ENCODE results near the gene AMHR2. TPM values are rescaled to one million over a fixed set of nuclear protein-coding genes. Genes with fewer than 3 reads are reported as not detected.
"Not testable (repeated sequence)": the region's sequence is repeated elsewhere in the genome, so short reads cannot be mapped to it uniquely, and the experiment has no call there.

Gene AMHR2
- total RNA-seq, 3 donors from 2014 or later = 0.15 TPM; not detected in 2

DNA sequence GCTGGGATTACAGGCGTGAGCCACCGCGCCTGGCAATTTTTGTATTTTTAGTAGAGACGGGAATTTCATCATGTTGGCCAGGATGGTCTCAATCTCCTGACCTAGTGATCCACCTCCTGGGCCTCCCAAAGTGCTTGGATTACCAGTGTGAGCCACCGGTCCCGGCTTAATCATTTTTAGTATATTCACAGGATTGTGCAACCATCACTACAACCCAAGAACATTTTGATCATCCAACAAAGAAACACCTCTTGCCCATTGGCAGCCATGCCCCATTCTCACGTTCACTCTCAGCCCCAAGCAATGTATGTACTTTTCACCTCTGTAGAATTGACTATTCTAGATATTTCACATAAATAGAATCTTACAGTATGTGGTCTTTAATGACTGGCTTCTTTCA lies 23.8 kb upstream of the AMHR2 start:
- Histone ChIP-seq H3K9me3 (no peaks in the 10 kb centered on the region), H3K4me3 (no peak overlapping the region), H3K27me3 (no peaks in the 10 kb centered on the region), H3K36me3 (no peaks in the 10 kb centered on the region), H3K27ac (no peak overlapping the region), H3K4me1 (no peaks in the 10 kb centered on the region)
- DNase-seq (ENCODE audit: low spot score in 2 of 2) = no peak
- intact Hi-C loops (cut with DNase I; ENCODE audit: low total_unique reads) = no loop called here
- TF ChIP-seq POLR2AphosphoS5 (IDR thresholded peaks at IDR 0.05) = no peak
- no peak for TF ChIP-seq CTCF (IDR thresholded peaks at IDR 0.05)
- no peak for TF ChIP-seq POLR2A (IDR thresholded peaks at IDR 0.05)

DNA sequence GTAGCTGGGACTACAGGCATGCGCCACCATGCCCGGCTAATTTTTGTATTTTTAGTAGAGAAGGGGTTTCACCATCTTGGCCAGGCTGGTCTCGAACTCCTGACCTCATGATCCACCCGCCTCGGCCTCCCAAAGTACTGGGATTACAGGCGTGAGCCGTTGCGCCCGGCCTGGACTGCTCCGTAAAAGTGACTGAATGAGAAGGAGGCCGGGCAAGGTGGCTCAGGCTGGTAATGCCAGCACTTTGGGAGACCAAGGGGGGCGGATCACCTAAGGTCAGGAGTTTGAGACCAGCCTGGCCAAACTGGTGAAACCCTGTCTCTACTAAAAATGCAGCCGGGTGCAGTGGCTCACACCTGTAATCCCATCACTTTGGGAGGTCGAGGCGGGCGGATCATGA lies 21.3 kb upstream of the AMHR2 start:
- H3K4me1 ChIP-seq; H3K36me3 ChIP-seq; H3K27me3 ChIP-seq; H3K4me3 ChIP-seq; H3K9me3 ChIP-seq; intact Hi-C loops (cut with DNase I; ENCODE audit: low total_unique reads); H3K27ac ChIP-seq; DNase-seq (ENCODE audit: low spot score in 2 of 2): not testable (repeated sequence)

DNA sequence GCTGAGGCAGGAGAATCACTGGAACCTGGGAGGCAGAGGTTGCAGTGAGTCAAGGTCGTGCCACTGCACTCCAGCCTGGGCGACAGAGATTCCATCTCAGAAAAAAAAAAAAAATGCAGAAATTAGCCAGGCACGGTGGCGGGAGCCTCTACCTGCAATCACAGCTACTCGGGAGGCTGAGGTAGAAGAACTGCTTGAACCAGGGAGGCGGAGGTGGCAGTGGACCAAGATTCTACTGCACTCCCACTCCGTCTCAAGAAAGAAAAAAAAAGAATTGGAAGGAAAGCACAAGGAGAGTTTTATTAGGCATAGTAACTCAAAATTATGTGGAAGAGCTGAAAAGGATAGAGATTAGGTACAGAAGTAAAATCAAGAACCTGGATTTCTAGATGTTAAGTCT lies 20.8 kb upstream of the AMHR2 start:
- no peaks in the 10 kb centered on the region for H3K4me1 ChIP-seq
- no peaks in the 10 kb centered on the region for H3K27me3 ChIP-seq
- DNase-seq (ENCODE audit: low spot score in 2 of 2) = no peak
- no peaks in the 10 kb centered on the region for H3K9me3 ChIP-seq
- H3K27ac ChIP-seq = no peak overlapping the region
- no peaks in the 10 kb centered on the region for H3K36me3 ChIP-seq
- intact Hi-C loops (cut with DNase I; ENCODE audit: low total_unique reads) = no loop called here
- TF ChIP-seq POLR2AphosphoS5 (IDR thresholded peaks at IDR 0.05) = no peak
- TF ChIP-seq CTCF (IDR thresholded peaks at IDR 0.05) = no peak
- TF ChIP-seq POLR2A (IDR thresholded peaks at IDR 0.05) = no peak
- H3K4me3 ChIP-seq = no peak overlapping the region

- H3K9me3 ChIP-seq = no peaks in the 10 kb centered on the region
- no peak overlapping the region for H3K27ac ChIP-seq
- no peak for TF ChIP-seq CTCF (IDR thresholded peaks at IDR 0.05)
- no peak for TF ChIP-seq POLR2AphosphoS5 (IDR thresholded peaks at IDR 0.05)
- no peak for TF ChIP-seq POLR2A (IDR thresholded peaks at IDR 0.05)
- intact Hi-C loops (cut with DNase I; ENCODE audit: low total_unique reads) = no loop called here
- DNase-seq (ENCODE audit: low spot score in 2 of 2) = no peak
- no peak overlapping the region for H3K4me3 ChIP-seq
- peaks cover 6% of the 10 kb centered on the region for H3K36me3 ChIP-seq
- no peaks in the 10 kb centered on the region for H3K27me3 ChIP-seq
- H3K4me1 ChIP-seq = no peaks in the 10 kb centered on the region
Observed at GRCh38 chr12:53410951-53411350, 12.7 kb upstream of the AMHR2 start.

- no peak overlapping the region for H3K27ac ChIP-seq
Observed at GRCh38 chr12:53413485-53414204, 10.0 kb upstream of the AMHR2 start.

More at GRCh38 chr12:53413485-53414204, 10.0 kb upstream of the AMHR2 start:
- Histone ChIP-seq H3K9me3 (no peaks in the 10 kb centered on the region), H3K4me3 (no peak overlapping the region), H3K4me1 (no peaks in the 10 kb centered on the region), H3K36me3 (peaks cover 6% of the 10 kb centered on the region), H3K27me3 (no peaks in the 10 kb centered on the region)
- intact Hi-C loops (cut with DNase I; ENCODE audit: low total_unique reads) = no loop called here
- TF ChIP-seq POLR2A (IDR thresholded peaks at IDR 0.05) (no peak), POLR2AphosphoS5 (IDR thresholded peaks at IDR 0.05) (no peak), CTCF (IDR thresholded peaks at IDR 0.05) (no peak)
- no peak for DNase-seq (ENCODE audit: low spot score in 2 of 2)
